GM21515 (cell line): ENCODE measurements around the gene TMUB2.

ENCODE experiments used
- ATAC-seq: cut with Tn5 transposase; IDR thresholded peaks from one replicate; pipeline ENCODE4 v1.9.1; 2021; ENCODE audit not compliant: unreplicated experiment

Gene TMUB2

DNA sequence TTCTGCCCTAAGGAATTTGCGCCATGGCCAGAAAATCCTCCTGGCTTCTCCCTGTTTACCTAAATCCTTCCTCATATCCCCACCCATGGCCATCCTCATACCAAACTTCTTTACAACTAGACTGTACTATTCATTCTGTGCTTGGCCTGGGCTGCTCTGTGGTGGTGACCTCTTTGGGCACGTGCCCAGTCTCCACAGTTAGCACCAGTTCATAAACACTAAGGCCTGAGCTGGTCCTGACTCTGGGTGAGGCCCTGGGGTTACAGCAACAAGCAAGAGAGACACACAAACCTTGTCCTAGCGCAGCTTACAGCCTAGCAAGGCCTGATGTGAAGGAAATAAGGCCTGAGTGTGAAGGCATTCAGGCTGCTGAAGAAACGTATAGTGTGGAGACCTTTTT lies 16.0 kb downstream of the TMUB2 start:
- no peak for ATAC-seq

GRCh38 chr17:44203731-44204440 lies 17.1 kb downstream of the TMUB2 start:
- ATAC-seq, result no peak

DNA sequence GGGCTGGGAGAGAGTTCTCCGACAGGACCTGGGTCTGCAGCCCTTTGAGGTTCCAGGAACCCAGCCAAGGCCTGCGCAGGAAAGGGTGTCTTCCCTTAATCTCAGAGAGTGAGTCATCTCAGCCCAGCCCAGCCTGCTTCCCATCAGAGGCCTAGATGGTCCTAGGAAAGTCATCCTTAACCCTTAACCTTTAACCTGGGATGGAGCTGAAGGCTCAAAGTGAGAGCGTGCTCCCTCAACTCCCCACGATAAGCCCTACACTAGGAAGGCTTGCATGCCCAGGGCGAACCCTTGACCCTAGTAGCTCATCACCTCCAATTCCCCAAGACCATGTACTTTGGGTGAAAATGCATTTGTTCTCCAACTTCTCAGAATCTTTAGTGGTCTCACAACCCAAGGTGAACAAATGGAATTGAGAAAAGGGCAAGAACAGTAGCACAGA lies 17.7 kb downstream of the TMUB2 start:
- ATAC-seq, result no peak

GRCh38 chr17:44205962-44206824 lies 19.4 kb downstream of the TMUB2 start:
- ATAC-seq, result no peak

- no peak for ATAC-seq
Observed at GRCh38 chr17:44206825-44207155, 20.0 kb downstream of the TMUB2 start.

DNA sequence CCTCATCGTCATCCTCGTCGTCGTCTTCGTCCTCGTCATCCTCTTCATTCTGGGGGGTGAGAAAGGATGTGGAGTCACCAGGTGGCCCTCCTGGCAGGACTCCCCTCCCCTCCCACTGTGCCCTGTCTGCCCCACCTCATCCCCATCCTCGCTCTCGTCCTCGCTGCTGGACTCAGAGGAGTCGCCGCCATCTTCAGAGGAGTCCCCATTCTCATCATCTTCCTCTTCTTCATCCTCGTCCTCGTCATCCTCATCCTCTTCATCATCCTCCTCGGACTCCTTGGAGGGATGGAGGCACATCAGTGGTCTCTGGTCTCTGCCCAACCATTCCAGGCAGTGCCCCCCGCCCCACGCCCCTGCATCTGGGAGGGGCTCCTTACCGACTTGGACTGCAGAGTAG lies 20.5 kb downstream of the TMUB2 start:
- ATAC-seq, result no peak

- ATAC-seq, result no peak
Observed at GRCh38 chr17:44207743-44208142, 21.0 kb downstream of the TMUB2 start.

GRCh38 chr17:44209786-44210341 lies 23.1 kb downstream of the TMUB2 start:
- no peak for ATAC-seq

GRCh38 chr17:44210342-44211192 lies 23.8 kb downstream of the TMUB2 start:
- ATAC-seq, result peak; percentile 75

GRCh38 chr17:44211281-44212265 lies 24.8 kb downstream of the TMUB2 start:
- ATAC-seq, result no peak

DNA sequence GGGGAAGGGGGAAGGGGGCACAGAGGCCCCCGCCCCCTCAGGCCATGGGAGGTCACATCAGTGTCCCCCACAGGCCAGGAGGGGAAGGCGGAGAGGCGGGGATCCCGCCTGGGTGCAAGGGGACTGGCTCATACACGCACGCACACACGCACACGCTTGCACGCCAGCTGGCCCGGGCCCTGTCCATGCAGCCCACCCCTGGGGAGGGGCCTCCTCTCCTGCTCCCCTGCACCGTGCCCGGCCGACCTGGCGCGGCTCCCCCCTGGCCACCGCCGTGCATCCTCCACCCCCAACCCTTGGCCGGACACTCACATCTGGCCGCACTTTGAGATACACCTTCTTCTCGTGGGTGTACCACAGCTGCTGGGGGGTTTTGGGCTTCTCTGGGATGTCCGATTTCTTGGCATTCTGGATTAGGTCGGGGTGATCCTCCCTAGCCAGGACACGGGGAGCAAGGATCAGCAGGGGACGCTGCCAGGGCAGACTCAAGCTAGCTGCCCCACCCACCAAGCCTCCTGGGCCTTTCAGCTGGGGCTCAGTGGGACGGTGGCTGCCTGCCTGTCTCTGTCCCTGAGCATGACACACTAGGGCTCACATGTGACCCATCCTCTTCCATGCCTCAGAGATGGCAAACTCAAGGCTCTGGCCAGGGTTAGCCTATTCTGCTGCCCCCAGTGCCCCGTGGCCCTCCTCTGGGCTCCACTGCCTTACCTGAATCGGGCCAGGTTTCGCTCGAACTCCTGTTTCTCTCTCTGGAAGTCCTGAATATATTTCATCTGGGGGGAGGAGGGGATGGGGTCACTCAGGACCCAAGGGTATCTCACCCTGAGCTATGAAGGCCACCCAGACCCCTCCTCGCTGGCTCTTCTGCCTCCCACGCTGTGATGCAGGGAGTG lies 26.0 kb downstream of the TMUB2 start:
- no peak for ATAC-seq

GRCh38 chr17:44213403-44214229 lies 26.8 kb downstream of the TMUB2 start:
- ATAC-seq, result no peak

- ATAC-seq, result no peak
Observed at GRCh38 chr17:44214230-44214494, 27.4 kb downstream of the TMUB2 start.

GRCh38 chr17:44214896-44215295 lies 28.1 kb downstream of the TMUB2 start:
- no peak for ATAC-seq

- no peak for ATAC-seq
Observed at GRCh38 chr17:44216173-44216572, 29.4 kb downstream of the TMUB2 start.

- ATAC-seq, result no peak
Observed at GRCh38 chr17:44216694-44217093, 29.9 kb downstream of the TMUB2 start.

- ATAC-seq, result no peak
Observed at GRCh38 chr17:44217738-44218343, 31.1 kb downstream of the TMUB2 start.
